CD4-positive, alpha-beta T cell treated with Interleukin-2 at 100 ng/mL for 4 hours (primary cell): ENCODE results near the gene ULK1.
A peak's percentile ranks its signal among the peaks of the same experiment; 100 is the strongest.
"Not testable (repeated sequence)": the region's sequence is repeated elsewhere in the genome, so short reads cannot be mapped to it uniquely, and the experiment has no call there.

Experiments
- DNase-seq: peaks from one replicate; pipeline ENCODE4 v3.0.0-alpha.2; 2020; ENCODE audit warnings: low spot score

ULK1 gene

GRCh38 chr12:131943389-131943788 is 49.0 kb downstream of the ULK1 start:
- DNase-seq: no peak

DNA sequence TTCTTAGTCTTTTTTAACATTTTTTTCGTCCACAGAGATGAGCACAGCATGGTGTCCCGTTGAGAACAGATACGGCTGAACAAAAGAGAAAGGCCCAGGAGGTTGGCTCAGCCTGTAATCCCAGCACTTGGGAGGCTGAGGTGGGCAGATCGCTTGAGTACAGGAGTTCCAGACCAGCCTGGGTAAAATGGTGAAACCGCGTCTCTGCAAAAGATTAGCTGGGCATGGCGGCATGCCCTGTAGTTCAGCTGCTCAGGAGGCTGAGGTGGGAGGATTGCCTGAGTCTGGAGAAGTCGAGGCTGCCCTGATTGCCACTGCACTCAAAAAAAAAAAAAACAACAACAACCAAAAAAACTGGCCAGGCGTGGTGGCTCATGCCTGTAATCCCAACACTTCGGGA is 49.5 kb downstream of the ULK1 start:
- no peak for DNase-seq

DNA sequence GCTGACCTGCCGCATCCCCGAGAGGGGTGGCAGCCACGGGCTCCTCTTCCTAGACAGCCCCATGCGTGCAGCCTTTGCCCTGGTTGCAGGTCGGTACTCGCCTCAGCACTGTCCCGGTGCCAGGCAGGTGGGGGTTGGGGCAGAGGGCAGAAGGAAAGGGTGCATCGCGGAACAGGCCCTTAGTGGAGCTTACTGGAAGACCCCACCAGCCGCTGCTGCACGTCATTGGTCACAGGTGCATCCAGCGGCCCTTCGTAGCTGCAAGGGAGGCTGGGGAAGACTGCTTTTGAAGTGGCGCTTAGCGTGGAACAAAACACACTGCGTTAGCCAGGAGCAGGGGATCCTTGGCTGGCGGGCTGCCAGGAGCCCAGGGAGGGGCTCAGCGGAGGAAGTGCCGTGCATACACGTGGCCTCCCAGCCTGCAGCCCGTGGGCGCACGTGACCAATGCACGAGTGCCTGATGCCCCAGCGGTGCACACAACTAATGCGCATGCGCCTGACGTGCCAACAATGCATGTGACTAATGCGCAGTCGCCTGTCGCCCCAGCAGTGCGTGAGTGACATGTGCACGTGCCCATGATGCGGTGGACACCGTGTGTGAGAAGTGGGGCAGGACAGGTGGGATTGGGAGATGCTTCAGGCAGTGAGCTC is 50.3 kb downstream of the ULK1 start:
- no peak for DNase-seq

DNA sequence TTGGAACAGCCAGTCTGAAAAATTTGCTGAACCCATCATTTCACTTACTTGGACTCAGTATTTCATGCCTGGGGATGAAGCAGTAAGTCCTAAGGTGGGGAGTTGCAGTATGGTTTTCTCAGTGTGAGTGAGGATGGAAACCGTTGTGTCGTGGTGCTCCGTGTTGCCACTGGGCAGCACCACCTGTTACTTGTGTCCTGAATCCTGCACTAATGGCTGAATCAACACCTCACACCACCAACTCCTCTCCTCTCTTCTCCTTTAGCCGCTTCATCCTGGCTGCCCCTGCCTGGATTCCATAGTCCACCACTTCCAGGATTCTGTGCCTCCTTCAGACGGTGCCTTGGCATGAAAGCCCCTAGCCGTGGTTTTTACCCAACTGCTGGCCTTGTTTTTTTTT is 52.3 kb downstream of the ULK1 start:
- DNase-seq: no peak

DNA sequence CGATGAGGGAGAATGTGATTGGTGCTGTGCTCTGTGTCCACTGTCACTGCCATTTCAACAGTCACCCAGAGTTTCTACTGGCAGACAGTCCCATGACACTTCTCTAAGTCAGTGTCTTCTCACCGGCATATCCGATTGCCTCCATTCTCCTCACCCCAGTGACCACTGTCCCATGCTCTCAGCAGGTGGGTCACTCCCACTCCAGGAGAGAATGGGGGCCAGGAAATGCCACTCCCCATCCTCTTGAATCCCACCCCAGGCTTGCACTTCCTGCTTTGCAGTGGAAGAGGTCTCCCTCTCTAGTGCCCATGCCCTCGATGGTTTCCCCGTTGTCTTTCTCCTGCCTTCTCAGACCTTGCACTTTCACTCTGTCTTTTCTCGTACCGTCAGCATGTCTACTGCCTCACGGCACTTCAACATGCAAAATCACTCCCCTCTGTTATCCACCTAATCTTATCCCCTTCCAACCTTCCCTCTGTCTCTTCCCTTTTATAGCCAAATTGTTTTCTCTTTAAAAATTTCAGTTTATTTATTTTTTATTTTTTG is 53.1 kb downstream of the ULK1 start:
- DNase-seq: no peak

DNA sequence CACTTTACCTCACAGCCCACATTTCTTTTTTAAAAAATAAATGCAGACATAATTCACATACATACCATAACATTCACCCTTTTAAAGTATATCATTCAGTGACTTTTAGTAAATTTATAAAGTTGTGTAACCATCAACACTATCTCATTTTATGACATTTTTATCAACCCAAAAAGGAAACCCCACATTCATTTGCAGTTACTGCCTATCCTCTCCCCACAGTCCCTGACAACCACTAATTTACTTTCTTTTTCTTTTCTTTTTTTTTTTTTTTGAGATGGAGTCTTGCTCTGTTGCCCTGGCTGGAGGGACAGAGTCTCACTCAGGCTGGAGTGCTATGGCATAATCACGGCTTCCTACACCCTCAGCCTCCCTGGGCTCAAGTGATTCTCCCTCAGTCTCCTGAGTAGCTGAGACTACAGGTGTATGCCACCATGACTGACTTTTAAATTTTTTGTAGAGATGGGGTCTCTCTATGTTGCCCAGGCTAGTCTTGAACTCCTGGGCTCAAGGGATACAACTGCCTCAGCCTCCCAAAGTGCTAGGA is 53.8 kb downstream of the ULK1 start:
- DNase-seq: no peak

- not testable (repeated sequence) for DNase-seq
These were observed 54.5 kb downstream of the ULK1 start for GRCh38 chr12:131948713-131949430.

DNA sequence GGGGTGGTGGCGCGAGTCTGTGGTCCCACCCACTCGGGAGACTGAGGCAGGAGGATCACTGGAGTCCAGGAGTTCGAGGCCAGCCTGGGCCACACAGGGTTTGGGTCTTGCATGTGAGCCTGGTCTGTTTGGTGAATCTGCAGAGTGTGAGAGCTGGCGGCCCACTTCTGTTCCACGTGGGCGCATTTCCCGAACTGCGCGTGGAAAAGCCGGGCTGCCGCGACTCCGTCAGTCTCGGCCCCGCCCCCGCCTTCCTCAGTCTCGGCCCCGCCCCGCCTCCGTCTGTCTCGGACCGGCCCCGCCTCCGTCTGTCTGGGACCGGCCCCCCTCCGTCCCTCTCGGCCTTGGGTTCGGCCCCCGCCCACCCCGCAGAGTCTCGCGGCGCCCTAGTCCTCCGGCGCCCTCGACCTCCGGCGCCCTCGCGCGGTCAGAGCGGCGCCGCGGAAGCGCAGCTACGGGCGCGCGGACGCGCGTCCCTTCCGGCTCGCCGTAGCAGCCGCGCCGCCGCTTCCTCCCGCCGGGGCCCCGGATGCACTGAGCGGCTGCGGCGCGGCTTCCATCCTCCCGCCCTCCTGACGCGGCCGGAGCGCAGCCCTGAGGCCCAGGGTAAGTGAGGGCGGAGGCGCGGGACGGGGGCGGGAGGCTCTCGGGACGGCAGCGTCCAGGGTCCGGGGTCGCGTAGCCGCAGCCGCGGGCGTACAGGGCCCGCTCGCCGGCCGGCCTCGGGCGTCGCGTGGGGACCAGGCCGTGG is 55.2 kb downstream of the ULK1 start, which contains the start of gene EP400:
Gene EP400, plus strand, starts transcription at position 512 of the 751 bp plus-strand sequence. CDS start 10,678 bp downstream, outside the sequence.
- peak; percentile 95 for DNase-seq

- peak; percentile 13 for DNase-seq
These were observed 55.9 kb downstream of the ULK1 start for GRCh38 chr12:131950182-131950913.

GRCh38 chr12:131953810-131954209 is 59.4 kb downstream of the ULK1 start:
- not testable (repeated sequence) for DNase-seq

DNA sequence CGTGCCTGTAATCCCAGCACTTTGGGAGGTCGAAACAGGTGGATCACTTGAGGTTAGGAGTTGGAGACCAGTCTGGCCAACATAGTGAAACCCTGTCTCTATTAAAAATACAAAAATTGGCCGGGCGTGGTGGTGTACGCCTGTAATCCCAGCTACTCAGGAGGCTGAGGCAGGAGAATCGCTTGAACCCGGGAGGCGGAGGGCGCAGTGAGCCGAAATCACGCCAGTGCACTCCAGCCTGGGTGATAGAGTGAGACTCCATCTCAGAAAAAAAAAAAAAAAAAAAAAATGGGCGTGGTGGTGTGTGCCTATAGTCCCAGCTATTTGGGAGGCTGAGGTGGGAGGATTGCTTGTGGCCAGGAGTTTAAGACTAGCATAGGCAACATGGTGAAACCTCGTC is 60.0 kb downstream of the ULK1 start:
- DNase-seq: not testable (repeated sequence)

GRCh38 chr12:131959116-131959515 is 64.7 kb downstream of the ULK1 start:
- no peak for DNase-seq

DNA sequence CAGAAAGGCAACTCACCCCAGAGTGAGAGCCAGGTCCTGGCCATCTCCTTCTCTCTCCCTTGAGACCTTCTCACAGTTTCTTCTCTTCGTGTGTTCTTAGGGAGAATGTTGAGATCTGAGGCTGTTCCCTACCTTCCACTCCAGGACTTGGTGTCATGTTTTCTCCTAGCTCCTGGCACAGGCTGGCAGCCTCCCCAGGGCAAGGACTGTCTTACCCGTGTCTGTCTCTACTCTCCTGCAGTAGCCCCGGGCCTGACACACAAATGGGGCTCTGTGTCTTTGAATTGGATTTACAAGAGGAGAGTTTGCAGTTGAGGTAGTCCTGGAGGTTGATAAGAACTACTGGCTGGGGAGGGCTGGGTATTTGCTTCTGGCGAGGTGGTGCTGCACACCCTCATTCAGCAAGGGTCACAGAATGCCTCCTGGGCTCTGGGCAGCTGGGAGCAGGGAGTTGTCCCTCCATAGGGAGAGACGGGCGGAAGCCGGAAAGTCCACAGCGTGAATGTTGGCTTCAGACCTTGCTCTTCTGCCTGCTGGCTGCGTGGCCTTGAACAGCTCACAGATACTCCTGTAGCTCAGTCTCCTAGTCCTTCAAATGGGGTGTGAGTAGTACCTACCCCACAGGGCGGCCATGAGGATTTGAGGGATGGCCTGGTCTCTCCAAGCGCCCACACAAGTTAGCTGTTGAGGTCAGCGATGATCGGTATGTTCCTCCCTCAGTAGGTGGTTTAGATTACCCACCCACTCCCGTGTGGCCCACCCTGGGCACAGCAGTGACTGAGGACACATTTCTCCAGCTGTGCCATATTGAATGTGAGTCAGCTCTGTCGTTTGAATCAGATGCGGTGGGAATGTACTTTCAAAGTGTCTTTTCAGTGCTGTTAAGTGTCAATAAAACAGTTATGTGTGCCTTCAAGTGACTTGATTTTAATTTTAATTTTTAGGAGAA is 65.5 kb downstream of the ULK1 start:
- DNase-seq: no peak

DNA sequence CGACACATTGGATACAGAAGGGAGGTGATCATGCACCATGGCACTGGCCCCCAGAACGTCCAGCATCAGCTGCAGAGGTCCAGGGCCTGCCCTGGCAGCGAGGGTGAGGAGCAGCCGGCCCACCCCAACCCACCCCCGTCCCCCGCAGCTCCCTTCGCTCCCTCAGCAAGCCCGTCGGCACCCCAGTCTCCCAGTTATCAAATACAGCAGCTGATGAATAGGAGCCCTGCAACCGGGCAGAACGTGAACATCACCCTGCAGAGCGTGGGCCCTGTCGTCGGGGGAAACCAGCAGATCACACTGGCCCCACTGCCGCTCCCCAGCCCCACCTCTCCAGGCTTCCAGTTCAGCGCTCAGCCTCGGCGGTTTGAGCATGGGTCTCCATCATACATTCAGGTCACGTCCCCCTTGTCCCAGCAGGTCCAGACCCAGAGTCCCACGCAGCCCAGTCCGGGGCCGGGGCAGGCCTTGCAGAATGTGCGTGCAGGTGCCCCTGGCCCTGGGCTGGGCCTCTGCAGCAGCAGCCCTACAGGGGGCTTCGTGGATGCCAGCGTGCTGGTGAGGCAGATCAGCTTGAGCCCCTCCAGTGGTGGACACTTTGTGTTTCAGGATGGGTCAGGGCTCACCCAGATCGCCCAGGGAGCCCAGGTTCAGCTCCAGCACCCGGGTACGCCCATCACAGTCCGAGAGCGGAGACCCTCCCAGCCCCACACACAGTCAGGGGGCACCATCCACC is 66.3 kb downstream of the ULK1 start:
- not testable (repeated sequence) for DNase-seq

DNA sequence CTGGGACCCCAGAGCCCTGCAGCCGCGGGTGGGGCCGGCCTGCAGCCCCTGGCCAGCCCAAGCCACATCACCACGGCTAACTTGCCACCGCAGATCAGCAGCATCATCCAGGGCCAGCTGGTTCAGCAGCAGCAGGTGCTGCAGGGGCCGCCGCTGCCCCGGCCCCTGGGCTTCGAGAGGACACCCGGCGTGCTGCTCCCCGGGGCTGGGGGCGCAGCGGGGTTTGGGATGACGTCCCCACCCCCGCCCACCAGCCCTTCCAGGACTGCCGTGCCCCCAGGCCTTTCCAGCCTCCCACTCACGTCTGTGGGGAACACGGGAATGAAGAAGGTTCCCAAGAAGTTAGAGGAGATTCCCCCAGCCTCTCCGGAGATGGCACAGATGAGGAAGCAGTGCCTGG is 66.9 kb downstream of the ULK1 start:
- not testable (repeated sequence) for DNase-seq

- DNase-seq: no peak
These were observed 67.6 kb downstream of the ULK1 start for GRCh38 chr12:131962069-131962468.

DNA sequence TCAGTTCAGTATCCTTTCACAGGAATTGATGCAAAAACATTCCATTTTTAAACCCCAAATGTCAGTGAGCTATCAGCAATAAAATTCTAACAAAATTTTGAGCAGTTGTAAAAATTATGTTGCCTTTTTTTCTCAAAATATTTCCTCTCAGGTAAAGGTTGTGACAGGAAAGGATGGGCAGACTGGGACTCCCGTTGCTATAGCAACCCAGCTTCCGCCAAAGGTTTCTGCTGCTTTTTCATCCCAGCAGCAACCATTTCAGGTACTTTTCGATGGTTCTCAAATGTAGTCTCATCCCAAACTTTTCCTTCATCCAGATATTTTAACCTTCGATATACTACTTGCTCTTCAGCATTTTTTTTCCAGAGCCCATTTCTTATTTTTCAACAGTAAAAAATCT is 69.0 kb downstream of the ULK1 start:
- peak; percentile 43 for DNase-seq

DNA sequence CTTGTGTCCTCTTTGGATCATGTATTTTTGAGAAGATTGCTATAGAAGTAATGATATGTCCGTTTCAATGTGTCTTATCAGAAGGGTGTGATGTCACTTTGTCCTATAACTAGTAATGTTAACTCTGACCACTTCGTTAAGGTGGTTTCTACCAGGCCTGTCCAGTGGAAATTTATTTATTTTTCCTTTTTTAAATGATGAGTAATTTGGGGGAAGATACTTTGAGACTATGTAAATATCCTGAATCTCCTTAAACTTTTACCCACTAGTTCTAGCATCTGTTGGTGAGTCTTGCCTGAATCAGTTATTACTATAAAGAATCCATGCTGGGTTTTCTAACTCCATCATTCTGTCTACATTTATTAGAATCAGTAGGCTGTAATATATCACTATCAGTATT is 70.7 kb downstream of the ULK1 start:
- no peak for DNase-seq

DNA sequence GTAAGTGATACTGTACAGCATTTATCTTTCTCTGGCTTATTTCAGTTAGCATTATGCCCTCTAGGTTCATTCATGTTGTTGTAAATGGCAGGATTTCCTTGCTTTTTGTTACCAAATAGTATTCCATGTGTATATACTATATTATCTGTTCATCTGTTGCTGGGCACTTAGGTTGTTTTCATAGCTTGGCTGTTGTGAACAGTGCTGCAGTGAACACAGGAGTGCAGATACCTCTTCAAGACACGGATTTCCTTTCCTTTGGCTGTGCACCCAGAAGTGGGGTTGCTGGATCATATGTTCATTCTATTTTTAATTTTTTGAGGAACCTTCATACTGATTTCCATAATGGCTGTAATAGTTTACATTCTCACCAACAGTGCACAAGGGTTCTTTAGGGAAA is 76.8 kb downstream of the ULK1 start:
- no peak for DNase-seq
